Measurements from ENCODE around the gene ZNF324. TPM values are rescaled to one million over a fixed set of nuclear protein-coding genes. Genes with fewer than 3 reads are reported as not detected.
A peak's percentile ranks its signal among the peaks of the same experiment; 100 is the strongest.

The ZNF324 gene
- total and polyA plus RNA-seq, 4 donors = 12.2 to 15.2 (median 13.7) TPM

- Histone ChIP-seq H3K9me3 (ENCODE audit: control insufficient read depth, insufficient read depth, low read length) (no peaks in the 10 kb centered on the region), H3K36me3 (ENCODE audit: control insufficient read depth, insufficient read depth, low read length) (peaks cover 74% of the 10 kb centered on the region), H3K27ac (ENCODE audit: low read depth, low read length) (peak overlapping the region; percentile 57), H3K4me1 (ENCODE audit: control insufficient read depth, insufficient read depth, low read length) (peaks cover 34% of the 10 kb centered on the region), H3K4me3 (ENCODE audit: low read depth, low read length) (peak overlapping the region; percentile 32), H3K27me3 (ENCODE audit: control insufficient read depth, insufficient read depth, low read length) (no peaks in the 10 kb centered on the region)
- WGBS (ENCODE audit: insufficient coverage) = 17% methylated on average over 53 of the region's 66 CpGs
- peak in 4 of 6 donors; percentile 66 to 96 (median 86) for DNase-seq (ENCODE audit: low read depth in 4 of 6, low spot score in 6 of 6)
These were observed 47.0 kb downstream of the ZNF324 start for GRCh38 chr19:58513694-58514563.

DNA sequence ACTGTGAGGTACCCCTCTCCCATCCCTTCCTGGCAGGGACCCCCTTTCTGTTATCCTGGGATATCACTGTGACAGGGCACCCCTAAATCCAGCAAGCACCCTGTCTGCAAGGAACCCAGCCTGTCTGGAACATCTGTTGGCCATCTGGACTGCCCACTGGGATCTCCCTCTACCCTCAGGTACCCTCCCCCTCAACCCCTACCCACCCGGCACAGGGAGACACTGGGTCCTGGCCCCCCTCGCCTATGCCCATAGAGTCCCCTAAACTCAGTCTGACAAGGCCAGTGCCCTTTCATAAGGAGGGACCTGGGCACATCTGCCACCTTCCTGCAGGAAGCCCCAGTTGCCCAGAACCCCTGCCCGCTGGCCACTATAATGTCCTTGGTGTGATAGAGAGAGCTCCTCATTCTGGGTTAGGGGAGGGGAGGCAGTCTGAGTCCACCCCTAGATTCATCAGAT is 47.7 kb downstream of the ZNF324 start:
- Histone ChIP-seq H3K9me3 (ENCODE audit: control insufficient read depth, insufficient read depth, low read length) (no peaks in the 10 kb centered on the region), H3K4me1 (ENCODE audit: control insufficient read depth, insufficient read depth, low read length) (peaks cover 37% of the 10 kb centered on the region), H3K36me3 (ENCODE audit: control insufficient read depth, insufficient read depth, low read length) (peaks cover 74% of the 10 kb centered on the region), H3K27ac (ENCODE audit: low read depth, low read length) (no peak overlapping the region), H3K4me3 (ENCODE audit: low read depth, low read length) (peak overlapping the region; percentile 32), H3K27me3 (ENCODE audit: control insufficient read depth, insufficient read depth, low read length) (no peaks in the 10 kb centered on the region)
- WGBS (ENCODE audit: insufficient coverage) = 85% methylated on average over 3 of the region's 3 CpGs
- DNase-seq (ENCODE audit: low read depth in 4 of 6, low spot score in 6 of 6) = no peak

DNA sequence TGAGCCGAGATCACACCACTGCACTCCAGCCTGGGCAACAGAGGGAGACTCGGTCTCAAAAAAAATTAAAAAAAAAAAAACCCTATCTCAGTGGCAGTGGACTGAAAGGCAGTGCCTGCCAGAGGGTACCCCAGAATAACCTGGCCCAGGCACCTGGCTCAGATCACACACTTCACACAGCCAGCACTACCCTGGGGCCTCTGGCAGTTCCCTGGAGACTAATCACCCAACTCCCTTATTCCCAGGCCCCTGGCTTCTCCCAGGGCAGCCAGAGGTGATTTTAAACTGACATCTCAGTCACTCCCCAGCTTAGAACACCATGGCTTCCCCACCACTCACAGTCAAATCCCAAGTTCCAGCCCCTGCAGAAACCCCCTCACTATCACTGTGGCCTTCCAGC is 48.4 kb downstream of the ZNF324 start:
- DNase-seq (ENCODE audit: low read depth in 4 of 6, low spot score in 6 of 6) = no peak
- no peaks in the 10 kb centered on the region for H3K9me3 ChIP-seq (ENCODE audit: control insufficient read depth, insufficient read depth, low read length)
- H3K36me3 ChIP-seq (ENCODE audit: control insufficient read depth, insufficient read depth, low read length) = peaks cover 70% of the 10 kb centered on the region
- no peak overlapping the region for H3K27ac ChIP-seq (ENCODE audit: low read depth, low read length)
- H3K27me3 ChIP-seq (ENCODE audit: control insufficient read depth, insufficient read depth, low read length) = no peaks in the 10 kb centered on the region
- H3K4me1 ChIP-seq (ENCODE audit: control insufficient read depth, insufficient read depth, low read length) = peaks cover 42% of the 10 kb centered on the region
- no peak overlapping the region for H3K4me3 ChIP-seq (ENCODE audit: low read depth, low read length)
- 100% methylated on average over 1 of the region's 2 CpGs for WGBS (ENCODE audit: insufficient coverage)

DNA sequence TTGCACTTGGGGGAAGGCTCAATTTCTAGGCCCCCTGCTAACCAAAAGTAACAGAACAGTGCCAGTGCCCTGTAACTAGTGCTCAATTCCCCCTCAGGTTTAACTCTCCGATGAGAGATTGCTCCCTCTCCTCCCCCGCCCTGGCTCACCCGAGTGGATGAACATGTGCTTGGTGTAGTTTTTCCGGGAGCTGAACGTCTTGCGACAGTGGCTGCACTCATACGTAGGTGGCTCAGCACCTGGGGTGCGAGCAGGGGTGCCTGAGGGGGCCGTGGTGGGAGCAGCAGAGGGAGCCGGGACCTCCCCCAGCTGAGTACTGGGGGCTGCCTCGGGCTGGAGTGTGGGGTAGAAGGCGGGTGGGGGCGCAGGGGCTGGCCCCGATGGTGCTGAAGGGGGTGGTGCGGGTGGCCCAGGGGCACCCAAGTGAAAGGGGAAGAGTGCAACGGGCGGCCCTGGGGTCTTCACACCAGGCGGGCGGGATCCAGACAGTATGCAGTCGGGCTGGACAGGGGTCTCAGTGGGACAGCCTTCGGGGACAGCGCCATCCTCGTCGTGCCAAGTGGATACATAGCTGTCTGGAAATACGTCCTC is 49.5 kb downstream of the ZNF324 start:
- DNase-seq (ENCODE audit: low read depth in 4 of 6, low spot score in 6 of 6) = no peak
- 95% methylated on average over 24 of the region's 25 CpGs for WGBS (ENCODE audit: insufficient coverage)
- Histone ChIP-seq H3K27ac (ENCODE audit: low read depth, low read length) (no peak overlapping the region), H3K4me3 (ENCODE audit: low read depth, low read length) (no peak overlapping the region), H3K27me3 (ENCODE audit: control insufficient read depth, insufficient read depth, low read length) (no peaks in the 10 kb centered on the region), H3K9me3 (ENCODE audit: control insufficient read depth, insufficient read depth, low read length) (no peaks in the 10 kb centered on the region), H3K4me1 (ENCODE audit: control insufficient read depth, insufficient read depth, low read length) (peaks cover 47% of the 10 kb centered on the region), H3K36me3 (ENCODE audit: control insufficient read depth, insufficient read depth, low read length) (peaks cover 61% of the 10 kb centered on the region)

GRCh38 chr19:58516964-58517833 is 50.3 kb downstream of the ZNF324 start:
- WGBS (ENCODE audit: insufficient coverage) = 94% methylated on average over 65 of the region's 65 CpGs
- no peak overlapping the region for H3K27ac ChIP-seq (ENCODE audit: low read depth, low read length)
- no peak for DNase-seq (ENCODE audit: low read depth in 4 of 6, low spot score in 6 of 6)
- H3K36me3 ChIP-seq (ENCODE audit: control insufficient read depth, insufficient read depth, low read length) = peaks cover 52% of the 10 kb centered on the region
- no peaks in the 10 kb centered on the region for H3K27me3 ChIP-seq (ENCODE audit: control insufficient read depth, insufficient read depth, low read length)
- peaks cover 47% of the 10 kb centered on the region for H3K4me1 ChIP-seq (ENCODE audit: control insufficient read depth, insufficient read depth, low read length)
- H3K9me3 ChIP-seq (ENCODE audit: control insufficient read depth, insufficient read depth, low read length) = no peaks in the 10 kb centered on the region
- no peak overlapping the region for H3K4me3 ChIP-seq (ENCODE audit: low read depth, low read length)

DNA sequence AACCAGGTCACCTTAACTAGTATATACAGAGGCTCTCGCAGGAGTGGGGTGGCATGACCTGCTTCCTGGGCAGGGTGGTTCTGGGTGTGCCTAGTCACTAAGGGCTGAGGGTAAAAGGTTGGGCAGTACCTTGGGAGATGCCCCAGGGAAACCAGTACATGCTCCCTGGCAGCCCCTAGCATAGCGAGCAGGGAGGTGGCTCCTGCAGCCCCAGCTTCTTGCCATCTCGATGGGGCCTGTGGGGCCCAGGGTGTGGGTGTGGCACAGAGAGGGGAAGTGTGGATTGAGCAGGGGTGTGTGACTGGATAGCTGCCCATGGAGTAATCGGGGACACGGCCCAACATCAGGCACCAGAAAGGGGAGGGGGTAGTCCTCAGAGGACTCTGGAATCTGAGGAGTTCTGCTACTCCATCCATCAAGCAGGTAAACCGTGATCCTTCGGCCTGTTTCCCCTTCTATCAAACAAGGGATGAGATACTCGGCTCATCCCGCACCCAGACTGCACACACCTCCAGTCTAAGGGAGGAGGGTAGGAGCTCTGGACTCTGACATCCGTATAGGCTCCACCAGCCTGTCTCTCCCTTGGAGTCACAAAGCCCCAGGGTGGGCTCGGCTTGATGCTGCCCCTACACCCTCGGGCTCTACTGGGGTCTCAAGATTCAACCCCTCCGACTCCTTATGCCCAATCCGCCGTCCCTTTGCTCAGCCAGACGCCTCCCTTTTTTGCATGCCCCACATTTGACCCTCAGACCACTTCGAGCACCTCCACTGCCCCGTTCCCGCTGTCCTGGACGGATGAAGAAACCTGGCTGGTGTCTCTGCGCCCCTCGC is 51.6 kb downstream of the ZNF324 start:
- H3K27me3 ChIP-seq (ENCODE audit: control insufficient read depth, insufficient read depth, low read length) = no peaks in the 10 kb centered on the region
- no peak for DNase-seq (ENCODE audit: low read depth in 4 of 6, low spot score in 6 of 6)
- 14% methylated on average over 16 of the region's 22 CpGs for WGBS (ENCODE audit: insufficient coverage)

GRCh38 chr19:58519087-58519354 is 52.1 kb downstream of the ZNF324 start:
- peak overlapping the region; percentile 96 for H3K27ac ChIP-seq (ENCODE audit: low read depth, low read length)
- peak overlapping the region; percentile 67 for H3K4me3 ChIP-seq (ENCODE audit: low read depth, low read length)
- WGBS (ENCODE audit: insufficient coverage) = under 1% methylated on average over 14 of the region's 14 CpGs
- H3K4me1 ChIP-seq (ENCODE audit: control insufficient read depth, insufficient read depth, low read length) = peaks cover 43% of the 10 kb centered on the region
- DNase-seq (ENCODE audit: low read depth in 4 of 6, low spot score in 6 of 6) = peak in 4 of 6 donors; percentile 27 to 89 (median 65)
- no peaks in the 10 kb centered on the region for H3K27me3 ChIP-seq (ENCODE audit: control insufficient read depth, insufficient read depth, low read length)
- peaks cover 35% of the 10 kb centered on the region for H3K36me3 ChIP-seq (ENCODE audit: control insufficient read depth, insufficient read depth, low read length)
- H3K9me3 ChIP-seq (ENCODE audit: control insufficient read depth, insufficient read depth, low read length) = no peaks in the 10 kb centered on the region

More for the DNA sequence above, 51.6 kb downstream of the ZNF324 start:
- Histone ChIP-seq H3K36me3 (ENCODE audit: control insufficient read depth, insufficient read depth, low read length) (peaks cover 39% of the 10 kb centered on the region), H3K4me3 (ENCODE audit: low read depth, low read length) (peak overlapping the region; percentile 67), H3K9me3 (ENCODE audit: control insufficient read depth, insufficient read depth, low read length) (no peaks in the 10 kb centered on the region), H3K27ac (ENCODE audit: low read depth, low read length) (peak overlapping the region; percentile 96), H3K4me1 (ENCODE audit: control insufficient read depth, insufficient read depth, low read length) (peaks cover 47% of the 10 kb centered on the region)

GRCh38 chr19:58519355-58520256 is 52.7 kb downstream of the ZNF324 start, which contains the start of gene ZBTB45:
ZBTB45 (minus strand) TSS chr19:58519810; CDS start chr19:58517673, 2,137 bp downstream.
- under 1% methylated on average over 85 of the region's 87 CpGs for WGBS (ENCODE audit: insufficient coverage)
- H3K36me3 ChIP-seq (ENCODE audit: control insufficient read depth, insufficient read depth, low read length) = peaks cover 33% of the 10 kb centered on the region
- DNase-seq (ENCODE audit: low read depth in 4 of 6, low spot score in 6 of 6) = peak; percentile 86 to 99 (median 90)
- no peaks in the 10 kb centered on the region for H3K9me3 ChIP-seq (ENCODE audit: control insufficient read depth, insufficient read depth, low read length)
- H3K4me3 ChIP-seq (ENCODE audit: low read depth, low read length) = peak within 1 kb of the TSS; percentile 67
- H3K27ac ChIP-seq (ENCODE audit: low read depth, low read length) = peak within 1 kb of the TSS; percentile 96
- H3K27me3 ChIP-seq (ENCODE audit: control insufficient read depth, insufficient read depth, low read length) = no peaks in the 10 kb centered on the region
- H3K4me1 ChIP-seq (ENCODE audit: control insufficient read depth, insufficient read depth, low read length) = peaks cover 39% of the 10 kb centered on the region

All from spinal cord (tissue), 10 donors.